ENCODE measurements around the gene SHANK3. TPM values are rescaled to one million over a fixed set of nuclear protein-coding genes. Genes with fewer than 3 reads are reported as not detected.

The SHANK3 gene
- total and polyA plus RNA-seq, 2 experiments from 2014 or later, result 3.3 to 14.4 TPM

DNA sequence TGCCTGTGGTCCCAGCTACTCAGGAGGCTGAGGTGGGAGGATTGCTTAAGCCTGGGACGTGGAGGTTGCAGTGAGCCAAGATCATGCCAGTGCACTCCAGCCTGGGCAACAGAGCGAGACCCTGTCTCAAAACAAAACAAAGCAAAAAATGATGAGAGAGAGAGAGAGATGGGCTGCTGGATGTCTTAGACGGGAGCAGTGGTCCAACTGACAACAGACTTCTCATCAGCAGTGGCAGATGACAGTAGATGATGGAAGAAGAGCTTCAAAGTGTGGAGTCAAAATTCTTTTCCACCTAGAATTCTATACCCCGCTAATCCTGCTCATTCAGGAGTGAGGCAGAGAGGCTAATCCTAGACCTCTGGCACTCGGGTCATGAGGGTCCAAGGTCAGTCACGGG lies 36.4 kb downstream of the SHANK3 start:
- peaks cover 10% of the 10 kb centered on the region for H3K4me1 ChIP-seq (ENCODE audit: low read depth)
- no peak overlapping the region for H3K4me3 ChIP-seq
- no peaks in the 10 kb centered on the region for H3K27me3 ChIP-seq
- H3K27ac ChIP-seq, result no peak overlapping the region
- DNase-seq (ENCODE audit: low read depth in 1 of 2, low spot score in 1 of 2), result no peak
- H3K9me3 ChIP-seq (ENCODE audit: low read depth), result no peaks in the 10 kb centered on the region
- TF ChIP-seq CTCF (IDR thresholded peaks at IDR 0.05; ENCODE audit: low read depth, low read length), result no peak
- H3K36me3 ChIP-seq, result no peaks in the 10 kb centered on the region

GRCh38 chr22:50710221-50710620 lies 37.6 kb downstream of the SHANK3 start:
- H3K4me3 ChIP-seq, result no peak overlapping the region
- peaks cover 7% of the 10 kb centered on the region for H3K4me1 ChIP-seq (ENCODE audit: low read depth)
- TF ChIP-seq CTCF (IDR thresholded peaks at IDR 0.05; ENCODE audit: low read depth, low read length), result no peak

GRCh38 chr22:50710886-50711285 lies 38.3 kb downstream of the SHANK3 start:
- no peak overlapping the region for H3K27ac ChIP-seq
- peaks cover 4% of the 10 kb centered on the region for H3K4me1 ChIP-seq (ENCODE audit: low read depth)
- TF ChIP-seq CTCF (IDR thresholded peaks at IDR 0.05; ENCODE audit: low read depth, low read length), result no peak
- no peaks in the 10 kb centered on the region for H3K9me3 ChIP-seq (ENCODE audit: low read depth)
- no peak for DNase-seq (ENCODE audit: low read depth in 1 of 2, low spot score in 1 of 2)
- H3K4me3 ChIP-seq, result no peak overlapping the region
- H3K36me3 ChIP-seq, result no peaks in the 10 kb centered on the region
- no peaks in the 10 kb centered on the region for H3K27me3 ChIP-seq

More at GRCh38 chr22:50710221-50710620, 37.6 kb downstream of the SHANK3 start:
- Histone ChIP-seq H3K9me3 (ENCODE audit: low read depth) (no peaks in the 10 kb centered on the region), H3K27ac (no peak overlapping the region), H3K27me3 (no peaks in the 10 kb centered on the region), H3K36me3 (no peaks in the 10 kb centered on the region)
- DNase-seq (ENCODE audit: low read depth in 1 of 2, low spot score in 1 of 2), result no peak

GRCh38 chr22:50711446-50712340 lies 39.1 kb downstream of the SHANK3 start:
- peaks cover 4% of the 10 kb centered on the region for H3K4me1 ChIP-seq (ENCODE audit: low read depth)
- no peak for TF ChIP-seq CTCF (IDR thresholded peaks at IDR 0.05; ENCODE audit: low read depth, low read length)
- H3K27me3 ChIP-seq, result no peaks in the 10 kb centered on the region
- H3K9me3 ChIP-seq (ENCODE audit: low read depth), result no peaks in the 10 kb centered on the region
- DNase-seq (ENCODE audit: low read depth in 1 of 2, low spot score in 1 of 2), result peak in 1 of 2 donors; percentile 21
- H3K4me3 ChIP-seq, result no peak overlapping the region
- no peaks in the 10 kb centered on the region for H3K36me3 ChIP-seq
- H3K27ac ChIP-seq, result no peak overlapping the region

- no peak for TF ChIP-seq CTCF (IDR thresholded peaks at IDR 0.05; ENCODE audit: low read depth, low read length)
- no peak for DNase-seq (ENCODE audit: low read depth in 1 of 2, low spot score in 1 of 2)
- H3K27ac ChIP-seq, result no peak overlapping the region
- no peaks in the 10 kb centered on the region for H3K9me3 ChIP-seq (ENCODE audit: low read depth)
- peaks cover 4% of the 10 kb centered on the region for H3K4me1 ChIP-seq (ENCODE audit: low read depth)
- no peak overlapping the region for H3K4me3 ChIP-seq
- H3K36me3 ChIP-seq, result no peaks in the 10 kb centered on the region
- peaks cover 6% of the 10 kb centered on the region for H3K27me3 ChIP-seq
Observed at GRCh38 chr22:50712341-50713007, 39.9 kb downstream of the SHANK3 start.

Measured in cardiac muscle cell (in vitro differentiated cells and primary cell).